NCI-H2029 treated with DMSO at 0.1 percent for 48 hours (cell line): ENCODE measurements around the gene USP10.

Source experiments
- DNase-seq: peaks from one replicate; lab custom pipeline; 2025; lab: John Stamatoyannopoulos, UW

USP10 gene

GRCh38 chr16:84806256-84806889, 106.6 kb downstream of the USP10 start:
- no peak for DNase-seq

DNA sequence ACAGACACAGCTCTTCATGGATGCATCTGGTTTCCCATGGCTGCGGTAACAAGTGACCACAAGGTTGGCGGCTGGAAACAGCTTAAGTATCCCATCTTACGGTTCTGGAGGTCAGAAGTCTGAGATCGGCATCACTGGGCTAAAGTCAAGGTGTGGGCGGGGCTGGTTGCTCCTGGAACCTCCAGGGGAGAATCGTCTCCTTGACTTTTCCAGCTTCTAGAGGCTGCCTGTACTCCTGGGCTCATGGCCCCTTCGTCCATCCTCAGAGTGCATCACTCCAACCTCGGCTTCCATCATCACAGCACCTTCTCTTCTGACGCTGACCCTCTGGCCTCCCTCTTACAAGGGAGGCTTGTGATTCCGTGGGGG, 107.1 kb downstream of the USP10 start:
- DNase-seq, result no peak

GRCh38 chr16:84807776-84808175, 108.0 kb downstream of the USP10 start:
- no peak for DNase-seq

GRCh38 chr16:84808826-84809225, 109.0 kb downstream of the USP10 start:
- DNase-seq, result no peak

- no peak for DNase-seq
Observed at GRCh38 chr16:84810518-84811273, 110.9 kb downstream of the USP10 start.

DNA sequence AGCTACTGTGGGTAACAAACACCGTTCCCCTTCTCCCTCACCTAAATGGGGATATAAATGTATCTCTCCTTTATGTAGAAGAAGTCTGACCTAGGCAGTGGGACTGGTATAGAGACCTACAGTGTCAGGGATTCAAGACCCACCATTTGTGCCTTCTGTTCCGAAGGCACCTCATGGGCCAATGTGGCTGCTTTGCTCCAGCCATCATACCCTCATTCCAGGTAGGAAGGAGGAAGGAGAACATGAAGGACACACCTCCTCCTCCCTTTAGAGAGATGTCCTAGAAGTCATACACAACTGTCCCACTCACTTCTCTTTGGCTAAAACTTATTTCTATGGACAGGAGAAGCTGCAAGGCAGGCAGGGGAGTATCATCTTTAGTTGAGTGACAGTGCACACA, 111.7 kb downstream of the USP10 start:
- DNase-seq, result no peak

DNA sequence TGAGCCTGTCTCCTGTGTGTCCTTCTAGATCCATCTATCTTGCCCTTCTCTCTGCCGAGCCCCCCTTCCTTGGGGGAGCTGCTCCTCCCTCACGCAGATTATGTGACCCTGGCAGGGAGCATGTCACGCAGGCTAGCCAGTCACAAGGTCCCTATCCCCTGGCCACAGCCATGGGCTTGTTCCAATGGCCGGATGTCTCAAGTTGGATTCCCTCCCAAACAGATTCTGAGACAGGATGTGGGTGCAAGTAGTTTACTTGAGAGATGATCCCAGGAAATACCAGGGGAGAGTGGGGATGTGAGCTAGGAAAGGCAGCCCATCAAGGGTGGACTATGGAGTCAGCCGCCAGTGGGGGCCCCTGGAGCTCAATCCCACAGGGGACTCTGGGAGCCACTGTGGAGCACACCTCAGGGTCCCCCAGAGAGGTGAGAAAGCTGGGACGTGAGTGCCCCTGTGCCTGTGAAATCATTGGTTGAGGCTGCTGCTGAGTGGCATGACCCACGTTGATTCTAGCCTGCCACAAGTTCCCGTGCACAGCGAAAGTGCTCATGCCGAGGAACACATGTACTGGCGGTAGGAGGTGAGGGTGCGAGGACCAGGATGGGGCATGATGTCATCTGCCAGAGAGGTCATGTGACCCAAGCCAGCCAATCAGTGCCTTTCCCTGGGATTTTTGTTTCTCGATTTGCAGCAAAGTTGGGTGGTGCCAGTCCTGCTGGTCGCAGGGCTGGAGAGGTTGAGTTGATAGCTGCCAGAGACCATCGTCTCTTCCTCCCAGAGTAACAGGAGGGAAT, 113.5 kb downstream of the USP10 start:
- no peak for DNase-seq

DNA sequence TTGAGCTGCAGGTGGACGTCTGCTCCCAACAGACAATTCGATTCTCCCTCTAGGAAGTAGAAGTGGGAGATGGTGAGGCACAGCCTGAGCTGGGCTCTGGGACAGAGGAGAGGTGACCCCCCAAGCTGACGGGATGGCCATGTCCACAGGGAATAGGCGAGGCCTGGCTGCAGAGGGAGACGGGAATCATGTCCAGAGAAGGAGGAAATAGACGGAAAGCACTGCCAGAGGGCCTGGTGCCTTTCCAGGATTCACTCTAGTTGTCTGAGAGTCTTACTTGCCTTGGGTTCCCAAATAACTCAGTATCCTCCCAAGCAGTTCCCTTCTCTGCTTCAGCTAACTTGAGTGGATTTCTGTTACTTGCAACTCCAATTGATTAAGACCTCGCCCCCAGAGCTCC, 115.7 kb downstream of the USP10 start:
- DNase-seq, result no peak

DNA sequence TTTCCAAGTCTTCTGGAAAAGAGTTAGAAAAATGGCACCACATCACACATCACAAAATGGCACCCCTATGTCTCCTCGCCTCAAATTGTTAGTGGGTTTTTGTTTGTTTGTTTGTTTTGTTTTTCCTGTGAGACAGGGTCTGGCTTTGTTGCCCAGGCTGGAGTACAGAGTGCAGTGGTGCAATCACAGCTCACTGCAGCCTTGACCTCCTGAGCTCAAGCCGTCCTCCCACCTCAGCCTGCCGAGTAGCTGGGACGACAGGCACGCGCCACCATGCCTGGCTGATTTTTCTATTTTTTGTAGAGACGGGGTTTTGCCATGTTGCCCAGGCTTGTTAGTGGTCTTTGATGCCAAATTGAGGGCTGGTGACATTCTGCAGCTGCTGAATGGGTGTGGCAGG, 116.2 kb downstream of the USP10 start:
- no peak for DNase-seq

DNA sequence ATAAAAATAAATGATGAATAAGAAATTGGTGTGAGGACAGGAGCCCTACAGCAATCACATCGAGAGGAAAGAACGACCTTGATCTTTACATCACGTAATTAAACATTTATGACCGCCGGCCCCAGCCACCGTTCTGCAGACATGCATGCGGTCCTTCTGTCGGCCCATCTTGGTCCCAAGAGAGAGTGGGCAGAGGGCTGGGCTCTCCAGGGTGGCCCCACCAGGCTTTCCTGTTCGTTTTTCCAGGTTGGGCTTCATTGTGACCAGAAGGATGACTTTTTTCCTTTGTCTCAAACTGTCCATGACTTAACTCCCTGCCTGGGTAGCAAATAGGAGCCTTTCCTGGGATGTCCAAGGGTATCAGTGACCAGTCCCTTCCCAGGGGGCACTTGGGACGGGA, 116.7 kb downstream of the USP10 start:
- no peak for DNase-seq

DNA sequence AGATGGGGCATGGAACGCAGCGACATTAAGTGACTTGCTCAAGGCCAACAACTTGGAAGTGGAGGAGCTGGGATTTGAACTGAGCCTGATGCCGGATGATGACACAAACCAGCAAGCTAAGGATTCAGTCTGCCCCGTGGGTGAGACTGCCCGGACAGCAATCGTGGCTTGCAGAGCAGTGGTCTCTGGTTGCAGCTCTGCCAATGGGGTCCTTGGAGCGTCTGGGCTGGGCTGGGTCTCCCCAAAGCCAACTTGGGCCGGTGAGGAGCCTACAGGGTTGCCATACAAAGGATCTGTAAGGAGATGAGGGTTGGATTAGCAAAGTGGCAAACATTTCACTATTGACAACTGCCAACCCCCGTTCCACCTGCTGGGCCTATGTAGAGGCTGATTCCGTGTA, 117.4 kb downstream of the USP10 start:
- no peak for DNase-seq

DNA sequence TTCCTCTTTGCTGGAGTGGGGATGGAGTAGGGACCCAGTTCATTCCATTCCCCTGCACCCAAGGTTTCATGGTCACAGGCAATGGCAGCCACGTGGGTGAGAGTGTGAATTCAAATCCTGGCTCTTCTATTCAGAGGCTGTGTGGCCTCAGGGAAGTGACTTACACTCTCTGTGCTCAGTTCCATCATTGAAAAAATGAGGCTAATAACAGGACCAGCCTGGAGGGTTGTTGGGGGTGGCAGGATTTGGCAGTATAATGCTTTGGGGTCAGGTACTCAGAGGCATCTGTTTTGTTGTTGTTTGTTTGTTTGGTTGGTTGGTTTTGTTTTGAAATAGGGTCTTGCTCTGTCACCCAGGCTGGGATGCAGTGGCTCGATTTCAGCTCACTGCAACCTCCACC, 117.8 kb downstream of the USP10 start:
- no peak for DNase-seq

GRCh38 chr16:84818133-84818532, 118.3 kb downstream of the USP10 start:
- DNase-seq, result no peak

GRCh38 chr16:84818989-84819643, 119.3 kb downstream of the USP10 start:
- DNase-seq, result no peak

GRCh38 chr16:84819644-84820304, 120.0 kb downstream of the USP10 start, which contains the start of gene CRISPLD2:
Gene CRISPLD2 (plus strand): TSS chr16:84819985. CDS start chr16:84838496, 18,511 bp downstream.
- DNase-seq, result peak; percentile 4

DNA sequence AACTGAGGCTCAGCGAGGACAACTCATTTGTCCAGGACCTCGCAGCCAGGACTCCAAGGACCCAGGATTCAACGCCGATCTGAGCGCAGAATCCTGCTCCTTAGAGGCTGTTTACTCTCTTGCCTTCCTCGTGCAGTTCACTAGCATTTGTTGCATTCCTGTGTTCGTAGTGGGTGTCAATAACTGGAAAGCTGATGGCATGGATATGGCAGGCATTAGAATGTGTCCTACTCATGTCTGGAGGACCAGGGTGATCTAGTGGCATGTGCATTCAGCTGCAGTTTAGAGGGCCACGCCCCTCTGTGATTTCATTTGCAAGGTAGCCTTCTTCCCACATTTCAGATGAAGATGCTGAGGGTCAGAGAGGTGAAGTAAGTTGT, 120.5 kb downstream of the USP10 start:
- no peak for DNase-seq

- DNase-seq, result no peak
Observed at GRCh38 chr16:84820771-84821170, 121.0 kb downstream of the USP10 start.

DNA sequence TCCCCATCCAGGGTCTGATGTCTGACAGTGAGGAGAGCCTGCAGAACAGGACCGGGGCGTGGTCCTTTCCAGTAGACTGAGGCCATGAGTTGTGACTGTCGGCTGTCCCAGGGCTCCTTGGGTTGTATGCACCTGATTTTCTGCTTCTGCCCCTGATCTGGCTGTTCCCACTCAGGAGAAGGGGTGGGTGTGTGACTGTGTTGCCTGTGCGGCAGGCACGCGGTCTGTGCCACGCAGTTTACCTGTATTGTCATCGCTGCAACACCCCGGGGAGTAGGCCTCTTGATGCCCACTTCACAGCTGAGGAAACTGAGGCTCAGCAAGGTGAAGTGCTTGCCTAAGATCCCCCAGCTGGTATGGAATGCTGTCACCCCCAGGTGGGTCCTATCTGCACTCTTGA, 121.4 kb downstream of the USP10 start:
- no peak for DNase-seq

DNA sequence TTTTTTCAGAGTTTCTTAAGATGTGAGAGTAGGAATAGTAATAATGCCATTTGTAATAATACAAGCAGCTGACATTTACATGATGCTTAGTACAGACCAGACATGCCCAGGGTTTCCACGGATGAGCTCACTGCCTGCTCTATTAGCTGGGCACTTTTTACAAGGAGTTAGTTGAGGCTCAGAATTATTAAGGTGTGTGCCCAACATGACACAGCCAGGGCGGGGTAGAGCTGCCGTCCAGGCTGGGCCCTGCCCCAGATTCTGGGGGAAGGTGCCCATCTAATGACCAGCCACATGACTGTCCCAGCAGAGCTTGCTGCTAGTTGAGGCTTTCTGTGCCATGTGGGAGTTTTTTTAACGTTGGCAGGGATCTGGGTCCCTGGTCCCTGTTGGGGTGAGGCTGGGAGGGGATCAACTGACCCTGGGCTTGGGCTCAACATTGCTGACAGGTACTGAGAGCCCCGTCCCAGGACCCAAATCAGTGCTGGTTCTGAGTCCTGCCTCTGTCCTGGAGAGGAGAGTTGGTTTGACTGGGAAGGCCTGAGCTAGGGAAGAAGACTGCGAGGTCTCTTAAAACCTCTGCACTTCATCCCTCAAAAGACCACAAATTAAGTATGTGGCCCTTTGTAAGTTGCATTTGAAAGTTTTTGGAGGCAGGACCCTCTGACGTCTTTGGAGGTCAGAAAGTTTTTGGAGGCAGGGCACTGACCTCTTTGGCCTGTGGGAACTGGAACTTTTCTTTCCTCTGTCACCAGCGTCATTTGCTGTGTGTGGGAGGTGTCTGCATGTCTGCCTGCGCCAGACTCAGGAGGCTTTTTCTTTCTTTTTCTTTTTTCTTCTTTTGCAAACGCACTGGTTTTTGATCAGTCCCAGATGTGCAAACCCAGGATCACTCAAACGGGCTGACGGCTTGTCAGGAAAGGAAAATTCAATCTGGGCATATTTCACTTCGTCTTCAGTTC, 122.2 kb downstream of the USP10 start:
- DNase-seq, result no peak

- no peak for DNase-seq
Observed at GRCh38 chr16:84822990-84823389, 123.2 kb downstream of the USP10 start.

GRCh38 chr16:84823484-84823883, 123.7 kb downstream of the USP10 start:
- no peak for DNase-seq
